WTC11 (cell line): ENCODE measurements around the gene GATA6. TPM values are rescaled to one million over a fixed set of nuclear protein-coding genes. Genes with fewer than 3 reads are reported as not detected.

Source experiments
- ATAC-seq: fragments of 200-7000 bp; cut with Tn5 transposase; 2 replicates; pipeline ENCODE4 v1.10.0; 2021; ENCODE audit warnings: mild to moderate bottlenecking, moderate library complexity
- CTCF ChIA-PET: fragments of 300-600 bp; sonication (Branson Sonifier 250); formaldehyde crosslinking; loops from one replicate; lab custom pipeline; 2021; ENCODE audit warnings: antibody characterized with exemption; lab: Charles Lee
- POLR2A ChIA-PET: fragments of 350-600 bp; sonication (Branson Sonifier 250); formaldehyde crosslinking; loops from one replicate; lab custom pipeline; 2021; ENCODE audit warnings: antibody characterized with exemption; lab: Charles Lee
- DNase-seq: peaks from one replicate; pipeline ENCODE4 v3.0.0; 2021; ENCODE audit warnings: low spot score
- H3K27ac Mint-ChIP-seq: 2 replicates; pipeline ENCODE4 v1.8.0; 2021; ENCODE audit warnings: mixed read lengths
- H3K27me3 Mint-ChIP-seq: 2 replicates; pipeline ENCODE4 v1.8.0; 2021; ENCODE audit warnings: low read depth, mild to moderate bottlenecking, moderate library complexity, mixed read lengths
- H3K36me3 Mint-ChIP-seq: 2 replicates; pipeline ENCODE4 v1.8.0; 2021; ENCODE audit warnings: mixed read lengths
- H3K4me1 Mint-ChIP-seq: 2 replicates; pipeline ENCODE4 v1.8.0; 2022; ENCODE audit warnings: mixed read lengths
- H3K4me3 Mint-ChIP-seq: 2 replicates; pipeline ENCODE4 v1.8.0; 2021; ENCODE audit warnings: mild to moderate bottlenecking, moderate library complexity, mixed read lengths
- H3K9me3 Mint-ChIP-seq: 2 replicates; pipeline ENCODE4 v1.8.0; 2021; ENCODE audit warnings: mixed read lengths
- AFF4 ChIP-seq: sonication (generic); formaldehyde crosslinking; IDR thresholded peaks from 2 replicates; pipeline ENCODE4 v1.8.1; 2023; ENCODE audit warnings: mild to moderate bottlenecking, missing genetic modification reagents, borderline replicate concordance
- ATF2 ChIP-seq: sonication (generic); formaldehyde crosslinking; IDR thresholded peaks from 2 replicates; pipeline ENCODE4 v1.8.1; 2022; ENCODE audit warnings: low read depth, missing genetic modification reagents, borderline replicate concordance
- ATF3 ChIP-seq: sonication (generic); formaldehyde crosslinking; conservative IDR thresholded peaks from 2 replicates; pipeline ENCODE4 v1.8.1; 2022; ENCODE audit warnings: mild to moderate bottlenecking, missing genetic modification reagents
- CREB1 ChIP-seq: sonication (generic); formaldehyde crosslinking; IDR thresholded peaks from 2 replicates; pipeline ENCODE4 v1.8.0; 2023; ENCODE audit warnings: mild to moderate bottlenecking, missing genetic modification reagents
- CREM ChIP-seq: sonication (generic); formaldehyde crosslinking; IDR thresholded peaks from 2 replicates; pipeline ENCODE4 v1.8.1; 2022; ENCODE audit warnings: mild to moderate bottlenecking, missing genetic modification reagents, moderate library complexity
- E2F4 ChIP-seq: sonication (generic); formaldehyde crosslinking; IDR thresholded peaks from 2 replicates; pipeline ENCODE4 v1.8.1; 2022; ENCODE audit warnings: low read depth, mild to moderate bottlenecking, moderate library complexity, missing genetic modification reagents, borderline replicate concordance
- EMX1 ChIP-seq: fragments of 250-450 bp; sonication (Bioruptor Pico); IDR thresholded peaks from 2 replicates; pipeline ENCODE4 v1.8.0; 2021; ENCODE audit warnings: mild to moderate bottlenecking
- FOXP4 ChIP-seq: sonication (generic); formaldehyde crosslinking; IDR thresholded peaks from 2 replicates; pipeline ENCODE4 v1.8.0; 2022; ENCODE audit warnings: mild to moderate bottlenecking, missing genetic modification reagents
- IRF2 ChIP-seq: sonication (generic); formaldehyde crosslinking; IDR thresholded peaks from 2 replicates; pipeline ENCODE4 v1.8.0; 2022; ENCODE audit warnings: low read depth, missing genetic modification reagents, borderline replicate concordance
- MAX ChIP-seq: sonication (generic); formaldehyde crosslinking; IDR thresholded peaks from 2 replicates; pipeline ENCODE4 v1.8.0; 2022; ENCODE audit warnings: mild to moderate bottlenecking, missing genetic modification reagents
- MYBL2 ChIP-seq: sonication (generic); formaldehyde crosslinking; IDR thresholded peaks from 2 replicates; pipeline ENCODE4 v1.8.1; 2023; ENCODE audit warnings: mild to moderate bottlenecking, moderate library complexity, missing genetic modification reagents
- NR1H2 ChIP-seq: sonication (generic); formaldehyde crosslinking; IDR thresholded peaks from 2 replicates; pipeline ENCODE4 v1.9.0; 2021; ENCODE audit warnings: mild to moderate bottlenecking, moderate library complexity, missing genetic modification reagents
- SP1 ChIP-seq: sonication (generic); formaldehyde crosslinking; conservative IDR thresholded peaks from 2 replicates; pipeline ENCODE4 v1.8.1; 2022; ENCODE audit warnings: missing genetic modification reagents
- TEAD4 ChIP-seq: sonication (generic); formaldehyde crosslinking; IDR thresholded peaks from 2 replicates; pipeline ENCODE4 v1.8.0; 2022; ENCODE audit warnings: mild to moderate bottlenecking, missing genetic modification reagents
- ZNF138 ChIP-seq: sonication (generic); formaldehyde crosslinking; conservative IDR thresholded peaks from 2 replicates; pipeline ENCODE4 v1.8.1; 2022; ENCODE audit warnings: mild to moderate bottlenecking, moderate library complexity, missing genetic modification reagents
- ZNF281 ChIP-seq: sonication (generic); formaldehyde crosslinking; IDR thresholded peaks from 2 replicates; pipeline ENCODE4 v1.8.0; 2023; ENCODE audit warnings: mild to moderate bottlenecking, missing genetic modification reagents
- ZNF423 ChIP-seq: fragments of 250-450 bp; sonication (Bioruptor Pico); IDR thresholded peaks from 2 replicates; pipeline ENCODE4 v2.1.2; 2022; ENCODE audit warnings: mild to moderate bottlenecking, moderate library complexity
- ZNF425 ChIP-seq: fragments of 250-450 bp; sonication (Bioruptor Pico); conservative IDR thresholded peaks from 2 replicates; pipeline ENCODE4 v1.9.0; 2021; ENCODE audit warnings: mild to moderate bottlenecking
- ZNF532 ChIP-seq: fragments of 250-450 bp; sonication (Bioruptor Pico); IDR thresholded peaks from 2 replicates; pipeline ENCODE4 v1.9.0; 2021; ENCODE audit warnings: mild to moderate bottlenecking, borderline replicate concordance
- total RNA-seq: library from RNA; stranded (reverse); gene quantifications from 3 replicates; pipeline ENCODE4 v1.2.3, GENCODE V29; 2021

Gene GATA6
- total RNA-seq, 1 experiment from 2014 or later = 0.15 TPM

- Mint-ChIP-seq H3K27ac (no peak overlapping the region), H3K4me1 (0 out of 2 replicates have a peak, but pooled peaks cover under 1% of the 10 kb centered on the region), H3K36me3 (no peaks in the 10 kb centered on the region), H3K9me3 (0 out of 2 replicates have a peak, but pooled peaks cover 4% of the 10 kb centered on the region), H3K4me3 (no peak overlapping the region), H3K27me3 (peaks cover 45% of the 10 kb centered on the region)
- ChIA-PET POLR2A (no interaction called here), CTCF (interaction anchor here (1.6 kb wide), 1 partner anchor 154 kb away, joined by 3 read pairs; no protein-coding TSS in a partner anchor)
- DNase-seq = no peak
- no peak for ATAC-seq
- TF ChIP-seq ZNF281 (CRISPR knock-in tag) (no peak), ZNF425 (CRISPR knock-in tag) (no peak), AFF4 (CRISPR knock-in tag) (no peak), ATF2 (CRISPR knock-in tag) (no peak), CREB1 (CRISPR knock-in tag) (no peak), NR1H2 (CRISPR knock-in tag) (no peak), MAX (no peak), ATF3 (CRISPR knock-in tag) (no peak), EMX1 (CRISPR knock-in tag) (no peak), IRF2 (CRISPR knock-in tag) (no peak), SP1 (no peak), CREM (CRISPR knock-in tag) (no peak), MYBL2 (CRISPR knock-in tag) (no peak), ZNF532 (CRISPR knock-in tag) (no peak), ZNF138 (CRISPR knock-in tag) (no peak), ZNF423 (CRISPR knock-in tag) (no peak), FOXP4 (no peak), E2F4 (CRISPR knock-in tag) (no peak), TEAD4 (CRISPR knock-in tag) (no peak)
These were observed 54.6 kb downstream of the GATA6 start for GRCh38 chr18:22223965-22224322.
